H1 (cell line): ENCODE measurements around the gene NDUFS7. TPM values are rescaled to one million over a fixed set of nuclear protein-coding genes. Genes with fewer than 3 reads are reported as not detected.

Source experiments
- ASH2L ChIP-seq: fragments of 200-600, 300-600 bp; sonication (generic); IDR thresholded peaks from one replicate; pipeline ENCODE4 v1.7.1; 2017; ENCODE audit warnings: low read length
- EGR1 ChIP-seq: IDR thresholded peaks from 2 replicates; pipeline ENCODE4 v1.6.1; 2011; ENCODE audit warnings: low read depth, low read length, borderline replicate concordance
- FOSL1 ChIP-seq: IDR thresholded peaks from 2 replicates; pipeline ENCODE4 v1.6.1; 2011; ENCODE audit warnings: mild to moderate bottlenecking, low read depth, low read length, moderate library complexity; ENCODE audit not compliant: insufficient read depth
- JUND ChIP-seq: IDR thresholded peaks from 2 replicates; pipeline ENCODE4 v1.6.1; 2011; ENCODE audit warnings: mild to moderate bottlenecking, improper control_type of control experiment, low read length
- KDM5A ChIP-seq: fragments of 200-600 bp; IDR thresholded peaks from 2 replicates; pipeline ENCODE4 v1.7.1; 2012; ENCODE audit warnings: mild to moderate bottlenecking, low read length, inconsistent platforms, mixed read lengths
- PHF8 ChIP-seq: fragments of 200-600 bp; sonication (generic); conservative IDR thresholded peaks from 2 replicates; pipeline ENCODE4 v1.7.1; 2012; ENCODE audit warnings: low read depth, mild to moderate bottlenecking, inconsistent platforms, low read length, moderate library complexity
- POLR2A ChIP-seq, 2 experiments: IDR thresholded peaks; 1 replicate in 1 of 2; 2 replicates in 1 of 2; pipeline ENCODE4 v1.6.1; 2011; ENCODE audit warnings: low read depth in 2 of 2, low read length in 2 of 2, mild to moderate bottlenecking in 2 of 2; ENCODE audit errors: control extremely low read depth in 1 of 2
- SP4 ChIP-seq: IDR thresholded peaks from 2 replicates; pipeline ENCODE4 v1.6.1; 2012; ENCODE audit warnings: low read length, inconsistent platforms
- TBP ChIP-seq: IDR thresholded peaks from 2 replicates; pipeline ENCODE4 v1.6.1; 2011; ENCODE audit warnings: low read depth, low read length, improper control_type of control experiment
- TEAD4 ChIP-seq: IDR thresholded peaks from 2 replicates; pipeline ENCODE4 v1.6.1; 2012; ENCODE audit warnings: low read depth, low read length, inconsistent platforms, mixed read lengths
- USF2 ChIP-seq: IDR thresholded peaks from 2 replicates; pipeline ENCODE4 v1.6.1; 2011; ENCODE audit warnings: low read length, improper control_type of control experiment
- polyA plus RNA-seq, 7 experiments: library from polyadenylated mRNA; depleted of rRNA in 3 of 7; stranded (reverse) in 5 of 7; unstranded in 2 of 7; fragments of >200 nt in 5 of 7; fragments of 200-250 nt in 2 of 7; gene quantifications; 1 replicate in 5 of 7; 2 replicates in 1 of 7; 4 replicates in 1 of 7; pipeline versions ENCODE4 v1.2.1 to v1.2.3, GENCODE V29; 2011 to 2013; ENCODE audit warnings: missing spikeins in 2 of 7, mixed read lengths in 2 of 7
- total RNA-seq: library from RNA; stranded (reverse); fragmentation: NEBNext Ultra II Directional; extraction: Animal tissue kit (Norgen Biotek cat#: 25700); gene quantifications from 2 replicates; pipeline ENCODE4 v1.2.1, GENCODE V29; 2021

Gene NDUFS7
- total and polyA plus RNA-seq, 2 of the 8 experiments (the other 6 are each of a cell fraction or from before 2014, with no cell fraction given): 78.1 to 309 TPM

DNA sequence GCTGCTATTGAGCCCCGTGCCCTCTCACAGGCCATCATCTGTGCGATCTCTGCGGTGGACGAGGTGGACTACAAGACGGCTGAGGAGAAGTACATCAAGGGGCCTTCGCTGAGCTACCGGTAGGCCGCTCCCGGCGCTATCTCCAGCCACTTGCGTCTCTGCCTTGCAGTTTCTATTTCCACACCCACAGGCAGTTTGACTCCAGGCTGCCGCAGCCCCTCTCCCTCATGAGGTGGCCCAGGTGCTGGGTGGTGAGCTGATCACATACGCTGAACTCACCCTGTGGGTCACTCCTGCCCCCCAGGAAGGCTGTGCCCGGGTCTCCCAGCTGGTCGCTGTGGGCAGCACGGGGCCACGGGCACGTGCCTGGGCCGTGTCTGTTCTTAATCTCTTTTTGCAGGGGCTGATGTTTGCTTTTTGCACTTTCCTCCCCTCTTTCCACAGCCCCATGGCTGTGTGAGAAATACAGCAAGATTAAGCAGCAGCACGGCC is 10.6 kb upstream of the NDUFS7 start (continued):
- TF ChIP-seq USF2: no peak
- no peak for TF ChIP-seq KDM5A
- TF ChIP-seq TEAD4: no peak
- no peak for TF ChIP-seq TBP
- TF ChIP-seq PHF8: no peak
- no peak for TF ChIP-seq EGR1
- no peak for TF ChIP-seq ASH2L
- TF ChIP-seq JUND: no peak
- no peak for TF ChIP-seq FOSL1
- TF ChIP-seq POLR2A (IDR thresholded peaks at IDR 0.05; ENCODE audit: control extremely low read depth in 1 of 2, low read depth in 2 of 2, low read length in 2 of 2): no peak
- no peak for TF ChIP-seq SP4
